Cardiac fibroblast (primary cell): ENCODE data around the gene UBE2V1.
A peak's percentile ranks its signal among the peaks of the same experiment; 100 is the strongest.

ENCODE experiments used
- DNase-seq, 2 donors: peaks; one replicate each; pipeline versions ENCODE4 v3.0.0 to v3.0.0-alpha.2; 2010; ENCODE audit warnings: low read depth in 2 of 2
- H3K4me3 ChIP-seq, 2 donors: replicated peaks in 1 of 2; 1 replicate in 1 of 2; 2 replicates in 1 of 2; pipeline ENCODE4 v1.5.1; 2011; ENCODE audit warnings: low read depth in 2 of 2, low read length in 2 of 2, mild to moderate bottlenecking in 2 of 2, moderate library complexity in 1 of 2
- CTCF ChIP-seq: IDR thresholded peaks from one replicate; pipeline ENCODE4 v1.5.1; 2011; ENCODE audit warnings: low read depth, mild to moderate bottlenecking, low read length, inconsistent platforms

The UBE2V1 gene

GRCh38 chr20:50071039-50071888, 41.7 kb downstream of the UBE2V1 start:
- TF ChIP-seq CTCF = peak; percentile 99
- peak; percentile 79 to 81 for DNase-seq
- peak overlapping the region; percentile 36 to 48 for H3K4me3 ChIP-seq

- no peak for DNase-seq
- no peak for TF ChIP-seq CTCF
- H3K4me3 ChIP-seq = no peak overlapping the region
Measured at GRCh38 chr20:50070361-50070760, 42.6 kb downstream of the UBE2V1 start.

GRCh38 chr20:50068041-50068651, 44.8 kb downstream of the UBE2V1 start:
- DNase-seq = no peak
- H3K4me3 ChIP-seq = no peak overlapping the region
- no peak for TF ChIP-seq CTCF

GRCh38 chr20:50067461-50067860, 45.5 kb downstream of the UBE2V1 start:
- TF ChIP-seq CTCF = no peak
- H3K4me3 ChIP-seq = no peak overlapping the region

GRCh38 chr20:50067018-50067417, 45.9 kb downstream of the UBE2V1 start:
- DNase-seq = no peak
- TF ChIP-seq CTCF = no peak
- no peak overlapping the region for H3K4me3 ChIP-seq

More at GRCh38 chr20:50067461-50067860, 45.5 kb downstream of the UBE2V1 start:
- no peak for DNase-seq

- TF ChIP-seq CTCF = no peak
- H3K4me3 ChIP-seq = no peak overlapping the region
- no peak for DNase-seq
Measured at GRCh38 chr20:50066161-50066834, 46.7 kb downstream of the UBE2V1 start.
